H4 (cell line): ENCODE data around the gene SV2A. TPM values are rescaled to one million over a fixed set of nuclear protein-coding genes. Genes with fewer than 3 reads are reported as not detected.
"Not testable (repeated sequence)": the region's sequence is repeated elsewhere in the genome, so short reads cannot be mapped to it uniquely, and the experiment has no call there.

ENCODE experiments used
- DNase-seq: peaks from one replicate; pipeline ENCODE4 v3.0.0-alpha.2; 2015; ENCODE audit warnings: low spot score
- total RNA-seq: library from RNA; depleted of rRNA; stranded (reverse); fragments of >200 nt; shearing (Covaris generic); gene quantifications from 2 replicates; pipeline ENCODE4 v1.2.3, GENCODE V29; 2014

The SV2A gene
- total RNA-seq, 1 experiment from 2014 or later = 16.4 TPM

GRCh38 chr1:149928401-149928724 lies 10.7 kb upstream of the SV2A start:
- no peak for DNase-seq

DNA sequence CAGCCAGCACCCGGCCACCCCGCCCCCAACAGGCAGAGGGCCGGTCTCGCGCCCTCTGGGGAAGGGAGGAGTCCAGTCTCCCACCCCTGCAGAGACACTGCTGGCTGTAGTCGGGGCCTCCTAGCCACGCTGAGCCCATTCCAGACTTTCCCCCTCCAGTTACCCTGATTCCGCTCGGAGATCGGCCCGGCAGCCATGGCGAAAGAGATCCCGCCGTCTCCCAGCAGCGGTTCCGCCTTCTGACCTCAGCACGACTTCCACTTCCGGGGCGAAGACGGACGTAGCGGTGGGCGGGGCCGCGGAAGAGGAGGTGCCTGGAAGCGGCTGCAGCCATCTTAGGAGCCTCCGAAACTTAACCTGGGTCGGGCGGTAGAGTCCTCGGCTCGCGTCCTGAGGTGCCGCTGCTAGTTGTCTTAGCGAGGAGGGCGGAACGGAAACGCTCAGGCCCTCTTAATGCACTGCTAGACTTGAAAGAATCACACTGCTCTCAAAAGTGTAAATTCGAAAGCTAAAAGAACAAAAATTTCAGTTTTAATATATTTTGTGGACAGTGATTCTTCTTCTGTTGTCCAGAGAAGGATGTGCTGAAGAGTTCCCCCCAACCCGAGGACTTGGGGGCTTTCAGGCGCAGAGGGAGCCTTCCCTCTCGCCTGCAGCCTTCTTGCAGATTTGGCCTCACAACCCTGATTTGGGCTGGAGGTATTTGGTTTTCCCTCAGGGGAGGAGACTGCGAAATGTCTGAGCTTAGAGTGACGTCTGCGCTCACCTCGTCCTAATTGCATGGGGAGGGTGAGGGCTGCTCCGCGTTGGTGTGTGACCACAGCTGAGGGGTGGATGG lies 10.1 kb upstream of the SV2A start, which contains the start of gene SF3B4:
Gene SF3B4 (minus strand): TSS at position 241 of the 838 bp plus-strand sequence. CDS start 44 bp downstream, at position 197.
- peak; percentile 93 for DNase-seq

- DNase-seq = no peak
These were observed 9.5 kb upstream of the SV2A start for GRCh38 chr1:149927056-149927562.

DNA sequence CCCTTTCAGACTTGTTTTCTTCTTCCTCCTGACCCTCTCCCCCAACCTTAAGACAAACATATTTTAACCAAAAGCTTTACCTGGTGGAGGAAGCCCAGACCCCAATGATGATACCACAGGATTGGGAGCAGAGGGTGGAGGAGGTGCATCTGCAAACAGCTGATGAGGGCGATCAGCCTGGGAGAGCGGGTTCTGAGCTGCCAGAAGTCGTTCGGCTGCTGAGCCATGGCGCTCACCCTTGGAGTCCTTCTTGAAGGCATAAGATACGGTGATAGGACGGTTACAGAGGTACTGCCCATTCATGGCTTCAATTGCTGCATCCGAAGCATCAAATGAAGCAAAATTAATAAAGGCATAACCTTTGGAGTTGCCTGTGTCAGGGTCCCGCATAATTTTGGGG lies 8.7 kb upstream of the SV2A start:
- no peak for DNase-seq

DNA sequence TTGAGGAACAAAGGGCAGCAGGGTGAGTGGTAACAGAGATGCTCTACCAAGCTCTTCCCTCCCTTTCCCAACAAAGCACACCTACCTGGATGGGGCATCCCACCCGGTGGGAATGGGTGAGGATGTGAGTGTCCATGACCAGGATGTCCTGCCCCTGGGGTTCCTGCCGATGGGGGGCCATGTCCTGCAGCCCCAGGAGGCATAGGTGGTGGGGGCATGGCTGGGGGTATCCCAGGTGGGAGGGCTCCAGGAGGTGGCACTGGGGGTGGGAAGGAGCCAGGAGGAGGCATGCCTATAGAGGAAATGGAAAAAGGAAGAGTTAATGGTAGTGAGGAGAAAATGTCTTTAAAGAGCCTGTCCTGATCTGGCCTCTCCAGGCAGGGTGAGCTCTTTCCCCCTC lies 8.1 kb upstream of the SV2A start:
- no peak for DNase-seq

DNA sequence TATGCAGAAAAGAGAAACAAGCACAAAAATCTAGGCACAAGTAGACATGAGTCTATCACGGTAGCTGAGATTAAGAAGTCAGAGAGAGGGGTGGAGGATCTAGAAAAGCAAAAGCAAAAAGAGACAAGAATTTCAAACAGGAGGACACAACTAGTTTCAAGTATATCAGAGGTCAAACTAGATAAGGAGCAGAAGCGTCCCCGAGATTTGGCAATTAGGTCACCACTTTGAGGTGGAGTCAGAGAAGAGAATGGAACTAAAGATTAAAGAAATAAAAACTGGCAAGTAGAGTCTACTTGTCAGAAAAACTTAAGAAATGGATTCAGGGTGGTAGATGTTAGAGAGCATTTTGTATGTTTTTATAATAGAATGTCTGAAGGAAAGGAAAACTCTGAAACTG lies 7.7 kb upstream of the SV2A start:
- no peak for DNase-seq

DNA sequence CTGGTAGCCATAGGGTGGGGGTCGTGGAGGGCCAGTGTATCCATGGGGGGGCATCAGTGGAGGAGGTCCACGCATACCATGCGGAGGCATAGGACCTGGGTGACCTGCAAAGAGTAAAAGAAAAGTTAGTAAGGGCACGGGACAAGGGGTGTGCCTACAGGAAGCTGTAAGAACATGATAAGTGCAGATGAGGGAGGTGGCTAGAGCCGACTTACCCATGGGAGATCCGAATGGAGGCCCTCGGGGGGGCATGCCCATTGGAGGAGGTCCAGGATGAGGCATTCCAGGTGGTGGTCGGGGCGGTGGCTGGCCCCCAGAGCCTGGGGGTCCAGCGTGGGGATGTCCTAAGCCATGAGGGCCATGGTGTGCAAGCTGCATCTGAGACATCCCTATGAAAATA lies 6.0 kb upstream of the SV2A start:
- no peak for DNase-seq

DNA sequence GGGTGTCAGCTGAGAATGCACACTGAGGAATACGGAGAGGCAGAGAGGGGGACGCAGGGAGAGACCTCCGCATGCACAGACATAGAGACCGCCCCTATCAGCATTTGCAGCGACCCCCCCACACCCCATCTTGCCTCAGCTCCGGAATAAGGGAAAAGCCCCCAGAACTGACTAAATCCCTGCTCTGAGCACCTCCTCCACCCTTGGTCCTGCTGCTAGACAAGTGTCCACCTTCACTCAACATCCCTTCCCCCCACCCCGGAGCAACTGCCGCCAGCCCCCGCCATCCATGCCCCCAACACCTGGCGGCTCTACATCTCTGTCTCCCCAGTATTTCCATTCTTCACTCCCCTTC lies 769 bp downstream of the SV2A start:
- DNase-seq = no peak

DNA sequence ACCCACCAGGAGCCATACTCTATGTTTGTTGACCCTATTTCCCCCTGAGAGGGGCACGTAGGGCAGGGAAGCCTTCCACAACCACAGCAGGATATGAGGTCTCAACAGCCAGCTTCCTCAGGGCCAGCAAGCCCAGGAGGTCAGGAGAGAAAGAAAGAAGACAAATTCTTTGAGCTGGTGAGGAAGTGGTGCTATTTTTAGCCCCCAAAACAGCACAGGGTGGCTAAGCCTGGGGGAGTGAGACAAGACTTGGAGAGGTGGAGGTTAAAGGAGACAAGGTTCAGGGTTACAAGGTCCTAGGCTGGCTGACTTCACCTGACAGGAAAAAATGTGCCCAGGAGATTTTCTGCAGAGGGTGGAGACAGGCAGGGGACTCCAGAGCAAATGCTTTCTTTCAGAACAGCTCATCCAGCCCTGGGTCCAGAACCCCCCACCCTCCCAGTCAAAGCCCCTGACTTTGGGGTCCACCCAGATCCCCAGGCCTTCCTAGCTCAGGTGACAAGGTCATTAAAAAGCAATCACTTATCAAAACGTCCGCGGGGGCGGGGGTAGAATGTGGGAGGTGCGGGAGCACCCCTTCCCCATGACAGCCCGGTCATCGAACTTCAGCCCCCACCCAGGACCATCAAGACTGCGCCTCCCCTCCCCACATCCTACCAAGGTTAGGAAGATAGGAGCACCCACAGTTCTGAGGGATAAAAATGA lies 1.3 kb downstream of the SV2A start:
- no peak for DNase-seq

DNA sequence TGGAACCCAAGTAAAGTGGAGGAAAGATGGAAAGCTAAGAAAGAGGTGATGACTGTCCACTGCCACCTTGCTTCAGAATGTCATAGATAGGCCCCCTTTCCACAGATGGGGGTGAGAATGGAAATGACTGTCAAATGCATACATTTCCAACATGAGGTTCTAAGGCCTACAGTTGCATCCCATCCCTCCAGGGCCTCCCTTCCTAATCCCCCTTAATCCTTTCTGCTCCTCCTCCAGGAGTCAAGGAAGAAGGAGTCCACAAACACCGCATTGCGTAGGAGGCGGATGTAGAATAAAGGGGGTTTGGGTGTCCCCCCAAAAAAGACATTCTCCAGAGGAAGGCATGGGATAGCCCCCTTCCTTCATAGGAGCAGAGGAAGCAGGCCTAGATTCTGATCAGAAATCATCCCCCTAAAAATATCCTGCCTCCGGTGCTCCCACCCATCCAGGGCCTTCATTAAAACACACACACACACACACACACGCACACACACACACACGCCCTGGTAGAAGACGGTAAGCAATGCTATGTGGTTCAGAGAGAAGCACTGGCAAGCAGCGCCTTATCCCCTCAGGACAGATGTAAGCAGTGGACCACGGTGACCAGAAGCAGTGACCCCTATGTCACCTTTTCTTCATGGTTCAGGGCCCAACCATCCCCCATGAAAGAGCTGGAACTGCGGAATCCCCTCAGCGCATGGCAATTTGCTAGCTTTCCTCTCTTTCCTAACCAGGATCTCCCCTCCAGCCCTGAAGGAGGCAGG lies 2.0 kb downstream of the SV2A start:
- DNase-seq = no peak

DNA sequence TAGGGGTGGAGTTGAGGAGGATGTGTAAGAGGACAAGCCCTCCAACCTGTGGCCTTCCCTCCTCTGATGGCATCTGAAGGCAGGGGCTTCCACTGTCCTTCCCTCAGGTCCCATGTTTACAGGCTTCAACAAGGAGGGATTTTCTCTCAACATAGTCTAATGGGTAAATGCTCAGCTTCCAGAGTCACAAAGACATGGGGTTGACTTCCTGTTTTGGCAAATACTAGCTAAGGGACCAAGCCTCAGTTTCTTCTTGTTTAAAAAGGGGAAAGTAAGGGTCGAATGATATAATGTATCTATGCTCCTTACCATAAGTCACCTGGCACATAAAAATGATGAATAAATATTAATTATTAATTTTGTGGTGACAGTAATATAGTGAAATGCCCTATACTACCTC lies 3.1 kb downstream of the SV2A start:
- DNase-seq = no peak

DNA sequence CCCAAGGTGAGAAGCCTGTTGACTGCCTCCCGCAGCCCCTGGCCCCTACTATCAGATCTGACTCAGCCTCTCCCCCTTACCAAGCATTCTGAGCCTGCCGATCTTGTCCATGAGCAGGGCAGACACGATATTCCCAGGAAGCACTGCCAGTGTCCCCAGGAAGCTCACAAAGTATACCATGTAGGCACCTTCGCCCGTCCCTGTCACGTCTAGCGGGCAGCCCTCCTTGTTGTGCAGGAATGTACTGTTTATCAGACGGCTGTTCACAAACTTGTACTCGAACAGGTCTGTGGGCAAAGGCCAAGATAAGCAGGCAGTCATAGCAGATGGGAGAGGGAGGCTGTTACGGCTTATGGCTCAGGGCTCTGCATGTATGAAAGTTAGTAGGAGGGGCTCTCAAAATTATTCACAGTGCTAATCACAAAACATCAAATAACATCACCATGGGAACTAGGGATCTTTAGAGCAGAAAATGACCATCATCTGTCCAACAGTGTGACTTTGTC lies 11.0 kb downstream of the SV2A start:
- DNase-seq = no peak

DNA sequence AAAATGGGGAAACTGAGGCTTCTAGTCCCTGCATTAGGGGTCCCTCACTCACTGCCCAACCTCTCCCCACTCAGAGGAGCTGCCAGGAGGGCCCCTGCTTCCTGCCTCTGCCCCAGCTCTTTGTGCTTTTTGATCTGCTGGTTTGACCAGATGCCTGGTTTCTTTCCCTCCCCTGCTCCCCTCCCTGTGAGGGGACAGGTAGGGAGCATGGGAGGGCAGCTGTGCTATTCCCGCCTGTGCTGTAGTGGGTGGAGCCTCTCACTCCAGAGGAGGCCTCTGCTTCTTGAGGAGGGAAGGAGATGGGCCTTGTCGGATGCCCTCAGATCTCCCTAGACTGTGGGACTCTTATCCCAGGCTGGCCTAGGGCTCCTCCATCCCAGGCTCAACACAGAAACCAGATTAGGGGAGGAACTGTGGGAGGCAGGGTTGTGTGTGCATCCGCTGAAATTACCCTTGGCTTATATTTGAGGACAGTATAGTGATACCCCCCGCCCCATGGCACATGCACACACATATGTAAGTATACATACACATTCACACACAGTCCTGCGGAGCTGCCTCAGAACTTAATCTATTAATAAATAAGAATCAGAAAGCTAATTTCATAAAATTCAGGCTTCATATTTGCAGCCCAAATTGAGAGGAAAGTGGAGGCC lies 13.7 kb downstream of the SV2A start:
- DNase-seq = no peak

- peak; percentile 62 for DNase-seq
These were observed 18.0 kb downstream of the SV2A start, which contains the start of gene BOLA1 for GRCh38 chr1:149899460-149900284. Gene BOLA1 (plus strand): TSS chr1:149899568. CDS start chr1:149900060, 492 bp downstream.

DNA sequence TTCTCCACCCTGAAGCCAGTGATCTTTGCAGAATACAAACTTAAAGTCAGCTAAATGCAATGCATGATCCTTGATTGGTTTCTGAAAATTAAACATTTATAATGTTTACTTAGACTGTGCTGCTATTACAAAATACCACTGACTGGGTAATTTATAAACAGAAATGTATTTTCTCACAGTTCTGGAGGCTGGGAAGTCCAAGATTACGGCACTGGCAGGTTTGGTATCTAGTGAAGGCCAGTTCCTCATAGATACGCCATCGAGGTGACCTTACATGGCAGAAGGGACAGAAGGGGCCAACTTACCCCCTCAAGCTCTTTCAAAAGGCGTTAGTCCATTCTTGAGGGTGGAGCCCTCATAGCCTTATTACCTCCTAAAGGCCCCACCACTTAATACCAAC lies 21.1 kb downstream of the SV2A start:
- no peak for DNase-seq

DNA sequence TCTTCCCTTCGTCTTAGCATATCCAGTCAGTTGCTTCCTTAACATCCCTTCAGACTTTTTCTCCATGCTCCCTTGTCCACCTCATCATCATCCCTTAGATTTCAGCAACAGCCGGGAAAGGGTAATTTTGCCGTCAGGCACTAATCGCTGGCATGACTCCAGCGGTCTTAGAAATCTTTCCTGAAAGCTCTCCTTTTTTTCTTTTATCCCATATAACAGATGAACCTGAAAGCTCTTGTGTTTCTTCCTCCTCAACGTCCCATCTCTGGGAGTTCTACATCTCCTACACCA lies 28.7 kb downstream of the SV2A start:
- no peak for DNase-seq

DNA sequence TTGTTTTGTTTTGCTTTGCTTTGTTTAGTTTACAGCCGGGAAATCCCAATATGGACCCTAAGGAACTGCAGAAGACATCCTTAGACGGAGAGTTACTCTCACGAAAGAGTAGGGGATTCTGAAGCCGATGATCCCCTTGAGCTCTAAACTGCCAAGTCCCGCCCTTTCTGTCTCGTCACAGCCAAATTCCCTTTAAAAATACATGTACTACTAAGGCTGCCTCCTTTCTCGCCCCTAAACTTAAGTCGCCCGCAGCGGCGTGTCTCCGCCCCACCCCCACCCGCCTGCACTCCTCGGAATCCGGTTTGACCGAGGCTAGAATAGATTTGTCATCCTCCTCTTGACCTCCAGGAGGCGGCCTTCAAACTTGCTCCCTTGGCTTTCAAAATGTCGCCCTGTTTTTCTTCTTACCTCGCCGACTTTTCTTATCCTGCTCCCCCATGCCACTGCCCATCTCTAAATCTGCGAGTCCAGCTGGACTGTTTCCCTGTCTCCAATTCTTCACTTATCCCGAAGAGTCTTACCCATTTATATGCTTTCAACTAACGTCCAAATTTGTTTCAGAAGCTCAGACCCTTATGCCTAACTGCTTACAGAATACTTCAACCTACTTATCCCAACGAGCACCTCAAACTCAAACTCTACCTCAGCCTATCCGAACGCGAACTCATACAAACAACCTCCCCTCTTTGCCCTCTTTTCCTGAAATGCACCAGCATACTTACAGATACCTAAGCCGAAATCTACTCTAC lies 29.2 kb downstream of the SV2A start:
- peak; percentile 89 for DNase-seq

DNA sequence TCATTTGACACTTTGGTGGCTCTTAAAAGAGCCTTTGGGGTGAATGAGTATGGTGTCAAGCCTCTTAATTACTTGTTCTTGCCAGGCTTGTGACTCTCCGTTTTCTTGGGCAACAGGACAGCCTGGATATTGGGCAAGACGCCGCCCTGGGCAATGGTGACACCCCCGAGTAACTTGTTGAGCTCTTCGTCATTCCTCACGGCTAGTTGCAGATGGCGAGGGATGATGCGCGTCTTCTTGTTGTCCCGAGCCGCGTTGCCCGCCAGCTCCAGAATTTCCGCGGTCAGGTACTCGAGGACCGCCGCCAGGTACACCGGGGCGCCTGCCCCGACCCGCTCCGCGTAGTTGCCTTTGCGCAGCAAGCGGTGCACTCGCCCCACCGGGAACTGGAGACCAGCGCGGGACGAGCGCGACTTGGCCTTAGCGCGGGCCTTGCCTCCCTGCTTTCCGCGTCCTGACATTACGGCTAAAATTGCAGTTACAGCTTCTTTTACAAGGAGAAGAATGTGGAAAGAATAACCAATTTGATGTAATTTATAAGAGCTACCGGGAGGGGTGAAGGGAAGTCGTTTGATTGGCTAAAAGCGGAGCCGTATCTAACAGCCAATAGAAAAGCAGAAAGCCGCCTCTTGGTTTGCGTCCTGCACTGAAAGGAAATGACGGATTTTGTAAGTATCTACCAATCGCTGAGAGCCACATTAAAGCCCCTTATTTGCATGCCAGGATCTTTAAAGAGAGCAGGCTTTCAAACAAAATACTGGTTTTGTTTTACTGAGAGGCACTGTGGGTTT lies 30.0 kb downstream of the SV2A start:
- DNase-seq = peak; percentile 98

DNA sequence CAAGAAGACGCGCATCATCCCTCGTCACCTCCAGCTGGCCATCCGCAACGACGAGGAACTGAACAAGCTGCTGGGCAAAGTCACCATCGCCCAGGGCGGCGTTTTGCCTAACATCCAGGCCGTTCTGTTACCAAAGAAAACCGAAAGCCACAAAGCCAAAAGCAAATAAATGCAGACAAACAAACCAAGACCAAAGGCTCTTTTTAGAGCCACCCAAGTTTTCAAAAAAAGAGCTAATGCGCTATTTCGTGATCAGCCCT lies 30.5 kb downstream of the SV2A start:
- not testable (repeated sequence) for DNase-seq
